ENCODE data around the gene NUCB1. TPM values are rescaled to one million over a fixed set of nuclear protein-coding genes. Genes with fewer than 3 reads are reported as not detected.

Gene NUCB1
- total and polyA plus RNA-seq, 10 donors = 67.6 to 321 (median 237) TPM

DNA sequence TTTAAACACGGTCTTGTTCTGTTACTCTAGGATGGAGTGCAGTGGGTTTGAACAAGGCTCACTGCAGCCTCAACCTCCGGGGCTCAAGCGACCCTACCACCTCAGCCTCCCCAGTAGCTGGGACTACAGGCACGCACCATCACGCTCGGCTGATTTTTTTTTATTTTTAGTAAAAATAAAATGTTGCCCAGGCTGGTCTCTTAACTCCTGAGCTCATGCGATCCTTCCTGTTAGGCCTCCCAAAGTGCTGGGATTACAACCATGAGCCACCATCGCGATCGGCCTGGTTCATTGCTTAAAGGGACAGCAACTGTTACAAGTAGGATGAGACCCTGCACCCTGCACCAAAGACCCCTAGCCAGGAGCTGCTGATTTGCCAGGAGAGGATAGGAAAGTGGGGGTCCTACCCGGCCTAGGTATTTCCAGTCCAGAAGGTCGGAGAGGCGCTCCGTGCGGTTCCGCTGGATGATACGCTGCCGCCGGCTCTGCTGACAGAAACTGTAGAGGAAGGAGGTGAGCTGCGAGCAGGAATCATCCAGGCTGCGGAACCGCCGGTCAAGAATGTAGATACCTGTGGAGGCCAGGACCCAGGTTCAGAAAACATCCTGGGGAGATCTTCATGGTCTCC lies 70.1 kb downstream of the NUCB1 start:
- WGBS, 5 donors = 87 to 94% (median 90%) methylated on average over 22 to 23 of the region's 23 CpGs
- no peak for TF ChIP-seq POLR2AphosphoS5 (IDR thresholded peaks at IDR 0.05)
- TF ChIP-seq POLR2A (IDR thresholded peaks at IDR 0.05) = no peak
- no peak for TF ChIP-seq CTCF (IDR thresholded peaks at IDR 0.05 in 8 of 11, conservative IDR thresholded peaks at IDR 0.05 in 3 of 11)
- Histone ChIP-seq H3K27me3 (replicated peaks in 1 of 7) (no peaks in the 10 kb centered on the region), H3K4me1 (peaks cover 15 to 55% (median 40%) of the 10 kb centered on the region in 6 donors), H3K27ac (peak overlapping the region in 3 of 8 donors; percentile 27 to 41 (median 31)), H3K4me3 (no peak overlapping the region), H3K36me3 (peaks cover 3 to 91% (median 50%) of the 10 kb centered on the region in 6 donors), H3K9me3 (no peaks in the 10 kb centered on the region)
- DNase-seq = no peak
- intact Hi-C loops (cut with DNase I; ENCODE audit: low total_unique reads) = no loop called here

DNA sequence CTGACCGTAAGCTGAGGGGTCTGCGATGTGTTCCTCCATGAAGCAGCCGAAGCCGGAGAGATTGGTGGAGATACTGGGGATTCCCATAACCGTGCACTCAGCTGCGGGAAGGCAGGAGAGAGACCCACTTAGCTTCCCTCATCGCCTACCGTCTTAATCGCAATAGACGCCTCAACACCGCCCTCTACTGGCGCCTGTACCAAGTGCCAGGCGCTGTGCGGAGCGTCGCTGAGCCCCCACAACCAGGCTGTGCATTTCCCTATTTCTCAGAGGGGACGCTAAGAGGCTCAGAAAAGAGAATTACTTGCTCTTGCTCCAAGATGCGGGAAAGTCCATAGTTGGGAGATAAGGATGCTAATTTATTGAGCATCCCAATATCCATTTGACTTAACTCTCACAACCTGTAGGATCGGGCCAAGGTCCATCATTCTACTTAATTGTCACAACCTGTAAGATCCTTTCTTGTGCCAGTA lies 70.8 kb downstream of the NUCB1 start:
- peak; percentile 95 for DNase-seq
- Histone ChIP-seq H3K4me1 (peaks cover 15 to 54% (median 38%) of the 10 kb centered on the region in 6 donors), H3K9me3 (no peaks in the 10 kb centered on the region), H3K27me3 (replicated peaks in 1 of 7) (no peaks in the 10 kb centered on the region), H3K4me3 (no peak overlapping the region), H3K27ac (peak overlapping the region in 3 of 8 donors; percentile 27 to 41 (median 31)), H3K36me3 (peaks cover 3 to 95% (median 49%) of the 10 kb centered on the region in 6 donors)
- 15 to 16% (median 16%) methylated on average over 19 of the region's 19 CpGs for WGBS, 5 donors
- TF ChIP-seq POLR2A (IDR thresholded peaks at IDR 0.05) = no peak
- peak; percentile 78 to 99 (median 95) for TF ChIP-seq CTCF (IDR thresholded peaks at IDR 0.05 in 8 of 11, conservative IDR thresholded peaks at IDR 0.05 in 3 of 11)
- peak; percentile 62 to 78 (median 77) for TF ChIP-seq POLR2AphosphoS5 (IDR thresholded peaks at IDR 0.05)
- intact Hi-C loops (cut with DNase I; ENCODE audit: low total_unique reads) = no loop called here

Small RNA genes within 50 kb of the gene (small RNA-seq; reads per million reads assigned to genes)
- 0 reads per million in 4 donors for gene AC026803.1

Other genes with a start within 250 kb of the NUCB1 start
- 1 to 10 TPM in 3 of 7 donors, under 1 TPM in 3, not detected in 1; 0.30 to 2.1 (median 1.2) TPM for gene NTN5, start 227.3 kb upstream of the NUCB1 start, total RNA-seq
- gene NTN5, start 227.3 kb upstream of the NUCB1 start, polyA plus RNA-seq = 1 to 10 TPM in 1 of 3 donors, under 1 TPM in 2; 0.49 to 1.1 (median 0.51) TPM
- under 1 TPM in 3 of 7 donors, not detected in 4; 0.17 to 0.65 (median 0.38) TPM for gene FUT2, start 204.3 kb upstream of the NUCB1 start, total RNA-seq
- 1 to 10 TPM in 1 of 3 donors, under 1 TPM in 1, not detected in 1; 0.22 to 1.2 TPM for gene FUT2, start 204.3 kb upstream of the NUCB1 start, polyA plus RNA-seq
- 10 to 100 TPM in 1 of 7 donors, 1 to 10 TPM in 6; 3.1 to 10.3 (median 4.0) TPM for gene MAMSTR, start 180.6 kb upstream of the NUCB1 start, total RNA-seq
- gene MAMSTR, start 180.6 kb upstream of the NUCB1 start, polyA plus RNA-seq = 10 to 100 TPM in 1 of 3 donors, 1 to 10 TPM in 1, under 1 TPM in 1; 0.93 to 10.7 (median 3.6) TPM
- gene RASIP1, start 159.7 kb upstream of the NUCB1 start, total RNA-seq = 10 to 100 TPM; 30.3 to 78.1 (median 39.8) TPM
- gene RASIP1, start 159.7 kb upstream of the NUCB1 start, polyA plus RNA-seq = 10 to 100 TPM; 15.1 to 62.8 (median 42.1) TPM
- gene IZUMO1, start 153.4 kb upstream of the NUCB1 start, total RNA-seq = 1 to 10 TPM in 5 of 7 donors, under 1 TPM in 1, not detected in 1; 0.84 to 5.3 (median 1.8) TPM
- gene IZUMO1, start 153.4 kb upstream of the NUCB1 start, polyA plus RNA-seq = 1 to 10 TPM in 1 of 3 donors, under 1 TPM in 2; 0.26 to 1.0 (median 0.50) TPM
- 10 to 100 TPM in 4 of 7 donors, 1 to 10 TPM in 3; 5.6 to 22.9 (median 10.0) TPM for gene FUT1, start 147.7 kb upstream of the NUCB1 start, total RNA-seq
- 1 to 10 TPM; 1.0 to 6.5 (median 2.7) TPM for gene FUT1, start 147.7 kb upstream of the NUCB1 start, polyA plus RNA-seq
- gene FGF21, start 144.8 kb upstream of the NUCB1 start, total RNA-seq = not detected
- gene FGF21, start 144.8 kb upstream of the NUCB1 start, polyA plus RNA-seq = not detected
- 10 to 100 TPM; 15.5 to 25.3 (median 20.4) TPM for gene BCAT2, start 89.3 kb upstream of the NUCB1 start, total RNA-seq
- gene BCAT2, start 89.3 kb upstream of the NUCB1 start, polyA plus RNA-seq = 10 to 100 TPM; 25.5 to 31.7 (median 29.4) TPM
- gene HSD17B14, start 63.8 kb upstream of the NUCB1 start, total RNA-seq = 10 to 100 TPM in 3 of 7 donors, 1 to 10 TPM in 4; 2.4 to 14.7 (median 8.1) TPM
- 10 to 100 TPM; 10.1 to 16.5 (median 11.2) TPM for gene HSD17B14, start 63.8 kb upstream of the NUCB1 start, polyA plus RNA-seq
- gene PLEKHA4, start 31.7 kb upstream of the NUCB1 start, total RNA-seq = 10 to 100 TPM in 6 of 7 donors, 1 to 10 TPM in 1; 8.6 to 24.2 (median 16.0) TPM
- gene PLEKHA4, start 31.7 kb upstream of the NUCB1 start, polyA plus RNA-seq = 10 to 100 TPM; 12.2 to 20.6 (median 13.8) TPM
- gene PPP1R15A, start 27.9 kb upstream of the NUCB1 start, total RNA-seq = 10 to 100 TPM; 30.2 to 74.2 (median 47.6) TPM
- 10 to 100 TPM; 18.5 to 54.5 (median 21.5) TPM for gene PPP1R15A, start 27.9 kb upstream of the NUCB1 start, polyA plus RNA-seq
- 1 to 10 TPM in 3 of 7 donors, under 1 TPM in 3, not detected in 1; 0.34 to 5.0 (median 1.3) TPM for gene TULP2, start 1.6 kb upstream of the NUCB1 start, total RNA-seq
- gene TULP2, start 1.6 kb upstream of the NUCB1 start, polyA plus RNA-seq = under 1 TPM in 2 of 3 donors, not detected in 1; 0.14 to 0.32 TPM
- gene DHDH, start 33.4 kb downstream of the NUCB1 start, total RNA-seq = 1 to 10 TPM in 4 of 7 donors, under 1 TPM in 2, not detected in 1; 0.51 to 4.5 (median 2.5) TPM
- gene DHDH, start 33.4 kb downstream of the NUCB1 start, polyA plus RNA-seq = 1 to 10 TPM; 1.2 to 2.6 (median 1.2) TPM
- 100 to 1,000 TPM in 6 of 7 donors, 10 to 100 TPM in 1; 65.9 to 158 (median 113) TPM for gene BAX, start 54.6 kb downstream of the NUCB1 start, total RNA-seq
- gene BAX, start 54.6 kb downstream of the NUCB1 start, polyA plus RNA-seq = 100 to 1,000 TPM; 131 to 219 (median 177) TPM
- over 10,000 TPM in 2 of 7 donors, 1,000 to 10,000 TPM in 5; 4,960 to 10,995 (median 6,703) TPM for gene FTL, start 65.0 kb downstream of the NUCB1 start, total RNA-seq
- over 10,000 TPM in 1 of 3 donors, 1,000 to 10,000 TPM in 2; 5,646 to 14,078 (median 8,665) TPM for gene FTL, start 65.0 kb downstream of the NUCB1 start, polyA plus RNA-seq
- gene GYS1, start 93.0 kb downstream of the NUCB1 start, total RNA-seq = 10 to 100 TPM; 23.3 to 47.1 (median 32.1) TPM
- gene GYS1, start 93.0 kb downstream of the NUCB1 start, polyA plus RNA-seq = 10 to 100 TPM; 11.9 to 20.0 (median 15.1) TPM
- gene RUVBL2, start 93.6 kb downstream of the NUCB1 start, total RNA-seq = 10 to 100 TPM; 32.0 to 46.9 (median 38.4) TPM
- gene RUVBL2, start 93.6 kb downstream of the NUCB1 start, polyA plus RNA-seq = 10 to 100 TPM; 46.7 to 58.4 (median 53.5) TPM
- gene LHB, start 116.8 kb downstream of the NUCB1 start, total RNA-seq = under 1 TPM in 1 of 7 donors, not detected in 6; 0.79 TPM
- gene LHB, start 116.8 kb downstream of the NUCB1 start, polyA plus RNA-seq = 1 to 10 TPM in 2 of 3 donors, under 1 TPM in 1; 0.50 to 1.5 (median 1.5) TPM
- gene CGB3, start 124.0 kb downstream of the NUCB1 start, total RNA-seq = not detected
- gene CGB3, start 124.0 kb downstream of the NUCB1 start, polyA plus RNA-seq = not detected
- not detected for gene CGB2, start 131.6 kb downstream of the NUCB1 start, total RNA-seq
- not detected for gene CGB2, start 131.6 kb downstream of the NUCB1 start, polyA plus RNA-seq
- not detected for gene CGB1, start 136.6 kb downstream of the NUCB1 start, total RNA-seq
- under 1 TPM in 1 of 3 donors, not detected in 2; 0.35 TPM for gene CGB1, start 136.6 kb downstream of the NUCB1 start, polyA plus RNA-seq
- not detected for gene CGB5, start 143.5 kb downstream of the NUCB1 start, total RNA-seq
- not detected for gene CGB5, start 143.5 kb downstream of the NUCB1 start, polyA plus RNA-seq
- gene CGB8, start 148.8 kb downstream of the NUCB1 start, total RNA-seq = not detected
- not detected for gene CGB8, start 148.8 kb downstream of the NUCB1 start, polyA plus RNA-seq
- gene CGB7, start 157.4 kb downstream of the NUCB1 start, total RNA-seq = not detected
- gene CGB7, start 157.4 kb downstream of the NUCB1 start, polyA plus RNA-seq = under 1 TPM in 2 of 3 donors, not detected in 1; 0.03 to 0.06 TPM
- not detected for gene NTF4, start 164.5 kb downstream of the NUCB1 start, total RNA-seq
- not detected for gene NTF4, start 164.5 kb downstream of the NUCB1 start, polyA plus RNA-seq
- not detected for gene KCNA7, start 172.4 kb downstream of the NUCB1 start, total RNA-seq
- under 1 TPM in 1 of 3 donors, not detected in 2; 0.02 TPM for gene KCNA7, start 172.4 kb downstream of the NUCB1 start, polyA plus RNA-seq
- 100 to 1,000 TPM; 238 to 337 (median 270) TPM for gene SNRNP70, start 185.1 kb downstream of the NUCB1 start, total RNA-seq
- gene SNRNP70, start 185.1 kb downstream of the NUCB1 start, polyA plus RNA-seq = 100 to 1,000 TPM; 198 to 559 (median 421) TPM
- gene LIN7B, start 214.1 kb downstream of the NUCB1 start, total RNA-seq = 1 to 10 TPM; 2.7 to 9.6 (median 5.5) TPM
- 1 to 10 TPM; 7.2 to 9.5 (median 9.2) TPM for gene LIN7B, start 214.1 kb downstream of the NUCB1 start, polyA plus RNA-seq
- 1 to 10 TPM in 4 of 7 donors, under 1 TPM in 2, not detected in 1; 0.70 to 5.4 (median 1.6) TPM for gene C19orf73, start 218.8 kb downstream of the NUCB1 start, total RNA-seq
- 1 to 10 TPM; 3.9 to 5.5 (median 4.2) TPM for gene C19orf73, start 218.8 kb downstream of the NUCB1 start, polyA plus RNA-seq
- 1 to 10 TPM; 3.6 to 9.5 (median 5.4) TPM for gene PPFIA3, start 219.2 kb downstream of the NUCB1 start, total RNA-seq
- 10 to 100 TPM in 1 of 3 donors, 1 to 10 TPM in 2; 6.9 to 17.2 (median 8.4) TPM for gene PPFIA3, start 219.2 kb downstream of the NUCB1 start, polyA plus RNA-seq

Data from spleen (tissue), 11 donors.